Measurements from ENCODE around the gene PFKFB4.
"Not testable (repeated sequence)": the region's sequence is repeated elsewhere in the genome, so short reads cannot be mapped to it uniquely, and the experiment has no call there.

Gene PFKFB4

DNA sequence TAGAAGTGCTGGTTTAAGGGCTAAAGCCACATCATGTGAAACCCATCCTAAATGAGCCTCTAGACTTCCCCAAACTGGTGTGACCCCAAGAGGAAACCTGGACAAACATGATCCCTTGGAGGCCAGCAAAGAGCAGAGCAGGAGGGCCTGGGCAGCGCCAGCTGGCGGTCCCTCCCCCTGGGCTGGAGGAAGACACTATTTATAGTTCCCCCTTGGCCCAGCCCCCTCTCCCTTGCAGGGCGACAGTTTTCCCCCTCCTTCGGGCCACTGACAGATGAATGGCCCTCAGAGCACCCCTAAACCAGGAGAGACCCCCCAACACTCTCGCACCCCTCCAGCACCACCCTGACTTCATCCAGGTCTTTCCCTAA, 4.0 kb upstream of the PFKFB4 start:
- H3K27me3 Mint-ChIP-seq = no peaks in the 10 kb centered on the region
- H3K4me1 Mint-ChIP-seq (ENCODE audit: low read depth) = peaks cover 93% of the 10 kb centered on the region
- intact Hi-C loops (cut with micrococcal nuclease) = no loop called here
- H3K4me3 Mint-ChIP-seq = peak overlapping the region; percentile 66
- peaks cover 7% of the 10 kb centered on the region for H3K36me3 Mint-ChIP-seq (ENCODE audit: low read depth)
- no peaks in the 10 kb centered on the region for H3K9me3 Mint-ChIP-seq
- peak overlapping the region; percentile 98 for H3K27ac Mint-ChIP-seq

- Mint-ChIP-seq H3K4me3 (peak overlapping the region; percentile 66), H3K9me3 (no peaks in the 10 kb centered on the region), H3K36me3 (ENCODE audit: low read depth) (peaks cover 7% of the 10 kb centered on the region), H3K27me3 (no peaks in the 10 kb centered on the region), H3K4me1 (ENCODE audit: low read depth) (peaks cover 93% of the 10 kb centered on the region), H3K27ac (peak overlapping the region; percentile 98)
- intact Hi-C loops (cut with micrococcal nuclease) = loop anchor here (5.0 kb wide), 2 partner anchors 49 to 79 kb away; partner anchors contain the start of genes SLC26A6 and UQCRC1
These were observed 2.0 kb upstream of the PFKFB4 start for GRCh38 chr3:48558493-48559134.

GRCh38 chr3:48555949-48556795, 431 bp downstream of the PFKFB4 start:
- H3K27me3 Mint-ChIP-seq = no peaks in the 10 kb centered on the region
- H3K4me3 Mint-ChIP-seq = peak overlapping the region; percentile 85
- peaks cover 85% of the 10 kb centered on the region for H3K4me1 Mint-ChIP-seq (ENCODE audit: low read depth)
- peak overlapping the region; percentile 98 for H3K27ac Mint-ChIP-seq
- intact Hi-C loops (cut with micrococcal nuclease) = loop anchor here (5.0 kb wide), 2 partner anchors 51 to 81 kb away; partner anchors contain the start of genes SLC26A6 and UQCRC1
- peaks cover 21% of the 10 kb centered on the region for H3K36me3 Mint-ChIP-seq (ENCODE audit: low read depth)
- H3K9me3 Mint-ChIP-seq = no peaks in the 10 kb centered on the region

- intact Hi-C loops (cut with micrococcal nuclease) = loop anchor here (5.0 kb wide), 2 partner anchors 52 to 82 kb away; partner anchors contain the start of genes SLC26A6 and UQCRC1
- H3K27ac Mint-ChIP-seq = peak overlapping the region; percentile 98
- H3K4me3 Mint-ChIP-seq = peak overlapping the region; percentile 85
- no peaks in the 10 kb centered on the region for H3K9me3 Mint-ChIP-seq
- H3K4me1 Mint-ChIP-seq (ENCODE audit: low read depth) = peaks cover 83% of the 10 kb centered on the region
- H3K36me3 Mint-ChIP-seq (ENCODE audit: low read depth) = peaks cover 27% of the 10 kb centered on the region
- H3K27me3 Mint-ChIP-seq = no peaks in the 10 kb centered on the region
These were observed 1.2 kb downstream of the PFKFB4 start for GRCh38 chr3:48555231-48555948.

GRCh38 chr3:48553886-48554845, 2.4 kb downstream of the PFKFB4 start:
- no peak overlapping the region for H3K4me3 Mint-ChIP-seq
- intact Hi-C loops (cut with micrococcal nuclease) = no loop called here
- peaks cover 83% of the 10 kb centered on the region for H3K4me1 Mint-ChIP-seq (ENCODE audit: low read depth)
- peaks cover 38% of the 10 kb centered on the region for H3K36me3 Mint-ChIP-seq (ENCODE audit: low read depth)
- peak overlapping the region; percentile 83 for H3K27ac Mint-ChIP-seq
- no peaks in the 10 kb centered on the region for H3K27me3 Mint-ChIP-seq
- H3K9me3 Mint-ChIP-seq = no peaks in the 10 kb centered on the region

- Mint-ChIP-seq H3K27ac (peak overlapping the region; percentile 83), H3K9me3 (no peaks in the 10 kb centered on the region), H3K4me1 (ENCODE audit: low read depth) (peaks cover 83% of the 10 kb centered on the region), H3K4me3 (peak overlapping the region; percentile 22), H3K27me3 (no peaks in the 10 kb centered on the region), H3K36me3 (ENCODE audit: low read depth) (peaks cover 46% of the 10 kb centered on the region)
- intact Hi-C loops (cut with micrococcal nuclease) = no loop called here
These were observed 3.2 kb downstream of the PFKFB4 start for GRCh38 chr3:48553361-48553760.

DNA sequence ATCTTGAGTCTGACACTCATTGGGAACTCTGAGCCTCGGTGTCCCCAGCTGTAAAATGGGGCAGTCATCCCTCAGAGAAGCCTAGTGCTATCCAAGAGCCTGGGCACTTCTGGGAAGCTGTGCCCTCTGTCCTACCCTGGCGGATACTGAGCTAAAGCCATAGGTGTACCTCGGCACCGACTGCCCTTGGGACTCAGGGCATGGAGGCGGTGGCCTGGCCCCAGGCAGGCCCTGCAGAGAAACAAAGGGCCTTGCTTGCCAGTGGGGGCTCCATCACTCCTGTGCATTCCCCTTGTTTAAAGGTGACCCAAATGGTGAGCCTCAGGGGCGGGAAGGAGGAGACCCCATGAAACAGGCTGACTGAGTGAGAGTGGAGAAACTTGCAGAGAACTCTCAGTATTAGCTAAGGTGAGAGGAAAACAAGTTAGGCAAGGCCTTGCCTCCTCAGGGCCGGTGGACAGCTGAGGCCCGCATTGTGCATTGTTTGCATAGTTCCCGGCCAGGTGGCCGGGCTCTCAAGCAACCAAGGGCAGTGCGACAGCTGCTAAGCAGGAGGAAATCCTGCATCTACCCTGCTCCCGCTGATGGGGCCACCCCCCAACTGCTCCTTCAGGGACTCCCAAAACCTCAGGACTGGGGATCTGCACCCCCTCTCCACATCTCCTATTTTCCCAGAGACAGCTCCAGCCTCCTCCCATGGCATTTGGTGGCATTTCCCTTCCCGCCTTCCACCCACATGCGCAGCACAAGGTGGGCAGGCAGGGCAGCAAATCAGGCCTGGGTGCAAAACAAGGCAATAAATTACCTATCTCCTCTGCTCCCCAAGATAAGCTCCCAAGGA, 4.3 kb downstream of the PFKFB4 start:
- Mint-ChIP-seq H3K4me1 (ENCODE audit: low read depth) (peaks cover 76% of the 10 kb centered on the region), H3K27ac (peak overlapping the region; percentile 39), H3K9me3 (no peaks in the 10 kb centered on the region), H3K36me3 (ENCODE audit: low read depth) (peaks cover 56% of the 10 kb centered on the region), H3K4me3 (no peak overlapping the region), H3K27me3 (no peaks in the 10 kb centered on the region)
- intact Hi-C loops (cut with micrococcal nuclease) = no loop called here

DNA sequence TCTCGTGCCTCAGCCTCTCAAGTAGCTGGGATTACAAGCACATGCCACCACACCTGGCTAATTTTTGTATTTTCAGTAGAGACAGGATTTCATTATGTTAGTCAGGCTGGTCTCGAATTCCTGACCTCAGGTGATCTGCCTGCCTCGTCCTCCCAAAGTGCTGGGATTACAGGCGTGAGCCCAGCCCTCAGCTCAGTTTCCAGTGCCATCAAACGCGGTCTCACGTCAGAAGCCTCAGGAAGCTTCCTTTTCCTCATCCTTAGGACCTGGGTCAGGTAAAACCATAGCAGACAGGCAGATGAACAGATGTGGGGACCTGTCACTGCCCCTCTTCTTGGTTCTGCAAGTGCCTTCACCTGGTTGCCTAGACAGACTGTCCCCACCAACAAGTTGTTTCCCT, 5.0 kb downstream of the PFKFB4 start:
- H3K9me3 Mint-ChIP-seq; H3K27me3 Mint-ChIP-seq; intact Hi-C loops (cut with micrococcal nuclease); H3K4me3 Mint-ChIP-seq: not testable (repeated sequence)
- Mint-ChIP-seq H3K27ac (peak overlapping the region; percentile 39), H3K4me1 (ENCODE audit: low read depth) (peaks cover 69% of the 10 kb centered on the region), H3K36me3 (ENCODE audit: low read depth) (peaks cover 61% of the 10 kb centered on the region)

DNA sequence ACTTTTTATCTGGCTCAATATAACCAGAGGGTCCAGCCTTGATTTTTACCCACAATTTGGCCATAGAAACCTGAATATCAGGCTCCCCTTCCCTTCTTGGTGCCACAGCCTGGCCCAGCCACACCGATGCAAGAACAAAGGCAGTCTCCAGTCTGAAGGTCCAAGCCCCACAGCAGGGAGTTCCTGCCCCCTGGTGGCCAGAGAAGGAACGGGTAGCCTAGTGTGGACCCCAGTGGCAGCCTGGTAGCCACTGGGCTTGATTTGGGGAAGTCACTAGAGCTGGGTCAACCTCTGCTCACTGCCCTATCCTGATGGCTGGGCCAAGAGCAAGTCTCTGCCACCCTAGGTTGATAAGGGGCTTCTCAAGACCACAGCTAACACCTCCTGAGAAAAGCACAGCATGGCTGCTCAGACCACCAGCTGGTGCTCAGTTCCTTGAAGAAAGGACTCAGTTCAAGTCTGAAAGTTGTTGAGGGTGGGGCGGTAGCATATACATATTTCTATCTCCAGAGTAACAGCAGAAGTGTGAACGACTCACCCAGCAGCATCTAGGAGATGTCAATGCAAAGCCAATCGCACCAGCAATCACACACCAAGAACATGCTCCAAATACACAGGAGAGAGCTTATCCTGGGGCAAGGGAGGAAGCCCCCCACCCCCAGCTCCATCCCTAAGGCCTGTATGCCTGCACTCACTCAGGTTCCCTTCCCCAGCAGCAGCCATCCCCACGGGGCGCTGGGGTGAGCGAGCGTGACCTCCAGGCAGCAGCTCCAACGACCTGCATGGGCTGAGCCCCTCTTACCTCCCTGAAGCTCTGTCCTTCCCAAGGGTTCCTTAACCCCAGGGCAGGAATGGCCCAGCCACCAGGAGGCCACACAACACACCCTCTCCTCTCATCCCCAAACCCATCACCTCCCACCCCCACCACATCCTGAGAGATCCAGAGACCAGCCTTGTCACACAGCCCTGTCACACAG, 7.6 kb downstream of the PFKFB4 start:
- H3K4me1 Mint-ChIP-seq (ENCODE audit: low read depth) = peaks cover 61% of the 10 kb centered on the region
- H3K27ac Mint-ChIP-seq = peak overlapping the region; percentile 37
- H3K9me3 Mint-ChIP-seq = no peaks in the 10 kb centered on the region
- H3K36me3 Mint-ChIP-seq (ENCODE audit: low read depth) = peaks cover 72% of the 10 kb centered on the region
- intact Hi-C loops (cut with micrococcal nuclease) = loop anchor here (1.0 kb wide), 1 partner anchor 84 kb away; no protein-coding TSS in a partner anchor
- no peaks in the 10 kb centered on the region for H3K27me3 Mint-ChIP-seq
- H3K4me3 Mint-ChIP-seq = no peak overlapping the region

- no peak overlapping the region for H3K27ac Mint-ChIP-seq
- no peak overlapping the region for H3K4me3 Mint-ChIP-seq
- no peaks in the 10 kb centered on the region for H3K9me3 Mint-ChIP-seq
- intact Hi-C loops (cut with micrococcal nuclease) = loop anchor here (1.0 kb wide), 1 partner anchor 83 kb away; no protein-coding TSS in a partner anchor
- H3K36me3 Mint-ChIP-seq (ENCODE audit: low read depth) = peaks cover 77% of the 10 kb centered on the region
- H3K4me1 Mint-ChIP-seq (ENCODE audit: low read depth) = peaks cover 60% of the 10 kb centered on the region
- no peaks in the 10 kb centered on the region for H3K27me3 Mint-ChIP-seq
These were observed 8.5 kb downstream of the PFKFB4 start for GRCh38 chr3:48548126-48548525.

DNA sequence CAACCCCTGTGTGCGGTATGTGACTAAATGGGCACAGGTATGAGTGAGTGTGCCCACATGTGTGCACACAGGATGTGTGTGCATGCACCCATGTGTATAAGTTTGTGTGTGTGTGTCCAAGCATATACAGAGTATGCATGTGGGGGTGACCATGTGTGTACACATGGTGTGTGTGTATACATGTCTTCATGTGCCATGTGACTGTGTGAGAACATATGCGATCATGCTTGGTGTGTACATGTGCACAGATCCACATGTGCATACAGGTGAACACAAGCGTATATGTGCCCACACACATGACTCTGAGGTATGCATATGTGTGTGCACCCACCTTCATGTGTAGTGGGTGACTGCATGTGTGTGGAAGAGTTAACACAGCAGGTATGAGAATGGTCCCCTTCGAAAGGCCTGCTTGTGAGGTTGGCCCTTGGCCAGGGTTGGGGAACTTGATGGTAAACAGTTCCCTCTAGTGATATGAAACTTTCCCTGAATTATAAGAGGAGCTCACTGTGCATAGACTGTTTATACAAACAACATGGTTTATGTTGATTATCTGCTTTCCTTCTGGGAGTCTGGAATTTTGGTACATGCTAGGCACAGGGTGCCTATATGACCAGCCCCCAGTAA, 10.3 kb downstream of the PFKFB4 start:
- Mint-ChIP-seq H3K27ac (peak overlapping the region; percentile 56), H3K27me3 (no peaks in the 10 kb centered on the region), H3K4me3 (no peak overlapping the region), H3K9me3 (no peaks in the 10 kb centered on the region), H3K36me3 (ENCODE audit: low read depth) (peaks cover 80% of the 10 kb centered on the region), H3K4me1 (ENCODE audit: low read depth) (peaks cover 65% of the 10 kb centered on the region)
- intact Hi-C loops (cut with micrococcal nuclease) = no loop called here

All from dendritic cell treated with granulocyte-macrophage colony-stimulating factor and Interleukin-4, amounts not matched to agents 40 ng/mL and 50 ng/mL, for 4 days (primary cell).